Omental fat pad (tissue), 4 donors: ENCODE data around the gene IFT122. TPM values are rescaled to one million over a fixed set of nuclear protein-coding genes. Genes with fewer than 3 reads are reported as not detected.
A peak's percentile ranks its signal among the peaks of the same experiment; 100 is the strongest.
"Not testable (repeated sequence)": the region's sequence is repeated elsewhere in the genome, so short reads cannot be mapped to it uniquely, and the experiment has no call there.

Source experiments
- ATAC-seq: fragments of 150-250 bp; one replicate; pipeline ENCODE4 v1.9.1; 2016; ENCODE audit warnings: mild to moderate bottlenecking, moderate library complexity; ENCODE audit not compliant: low FRiP score
- DNase-seq: peaks from one replicate; pipeline ENCODE4 v3.0.0-alpha.2; 2019; ENCODE audit warnings: low spot score
- CTCF ChIP-seq, 3 donors: fragments of 450-650 bp; IDR thresholded peaks; one replicate each; pipeline ENCODE4 v1.5.1; 2016 to 2017; ENCODE audit warnings: antibody characterized with exemption in 3 of 3, mild to moderate bottlenecking in 3 of 3, moderate library complexity in 2 of 3
- total RNA-seq, 4 donors: library from RNA; depleted of rRNA; stranded (reverse); fragments of >200 nt; gene quantifications; one replicate each; pipeline ENCODE4 v1.1.0, GENCODE V29; 2016

IFT122 gene
- 10 to 100 TPM; 19.6 to 62.9 (median 28.2) TPM for total RNA-seq

- DNase-seq (peak; percentile 87), ATAC-seq (peak; percentile 97)
- no peak for TF ChIP-seq CTCF (IDR thresholded peaks at IDR 0.05)
These were observed at the start of gene IFT122, which contains the start of gene MBD4 for GRCh38 chr3:129439817-129440617. Gene IFT122 (plus strand): TSS chr3:129440224. CDS start chr3:129440331, 107 bp downstream. Gene MBD4 (minus strand): TSS chr3:129439948. CDS start chr3:129439833, 115 bp downstream.

- not testable (repeated sequence) for DNase-seq
These were observed 48.4 kb upstream of the IFT122 start for GRCh38 chr3:129391583-129391982.

GRCh38 chr3:129392106-129392887 lies 47.7 kb upstream of the IFT122 start:
- not testable (repeated sequence) for ATAC-seq, DNase-seq

More at GRCh38 chr3:129391583-129391982, 48.4 kb upstream of the IFT122 start:
- ATAC-seq = not testable (repeated sequence)

- TF ChIP-seq CTCF (IDR thresholded peaks at IDR 0.05) = no peak
- ATAC-seq = no peak
These were observed 46.8 kb upstream of the IFT122 start for GRCh38 chr3:129393271-129393670.

GRCh38 chr3:129393760-129394564 lies 46.1 kb upstream of the IFT122 start:
- DNase-seq, ATAC-seq: not testable (repeated sequence)

More at GRCh38 chr3:129393271-129393670, 46.8 kb upstream of the IFT122 start:
- no peak for DNase-seq

GRCh38 chr3:129398803-129399144 lies 41.2 kb upstream of the IFT122 start:
- DNase-seq (no peak), ATAC-seq (no peak)
- no peak for TF ChIP-seq CTCF (IDR thresholded peaks at IDR 0.05)

GRCh38 chr3:129399145-129399894 lies 40.7 kb upstream of the IFT122 start:
- peak in 1 of 3 donors; percentile 39 for TF ChIP-seq CTCF (IDR thresholded peaks at IDR 0.05)
- DNase-seq (peak; percentile 60), ATAC-seq (peak; percentile 91)
